GM21737 (cell line): Measurements from ENCODE around the gene MYO9B.

ENCODE experiments used
- ATAC-seq: cut with Tn5 transposase; IDR thresholded peaks from one replicate; pipeline ENCODE4 v1.9.1; 2021; ENCODE audit warnings: mild to moderate bottlenecking, moderate library complexity; ENCODE audit not compliant: unreplicated experiment

MYO9B gene

GRCh38 chr19:17236811-17237543 lies 161.4 kb downstream of the MYO9B start:
- ATAC-seq = no peak

- ATAC-seq = no peak
These were observed 162.4 kb downstream of the MYO9B start for GRCh38 chr19:17237747-17238706.

GRCh38 chr19:17240062-17240752 lies 164.6 kb downstream of the MYO9B start:
- no peak for ATAC-seq

GRCh38 chr19:17240826-17241399 lies 165.3 kb downstream of the MYO9B start:
- ATAC-seq = no peak

- ATAC-seq = no peak
These were observed 167.0 kb downstream of the MYO9B start for GRCh38 chr19:17242431-17243208.

- no peak for ATAC-seq
These were observed 167.7 kb downstream of the MYO9B start for GRCh38 chr19:17243211-17243829.

- ATAC-seq = no peak
These were observed 168.4 kb downstream of the MYO9B start for GRCh38 chr19:17243830-17244617.

GRCh38 chr19:17244618-17245534 lies 169.3 kb downstream of the MYO9B start:
- peak; percentile 17 for ATAC-seq

- peak; percentile 7 for ATAC-seq
These were observed 170.0 kb downstream of the MYO9B start, which contains the start of gene NR2F6 for GRCh38 chr19:17245535-17245984. Gene NR2F6, minus strand, starts transcription at chr19:17245919. Its CDS starts 699 bp downstream, at chr19:17245220.

GRCh38 chr19:17246681-17247425 lies 171.3 kb downstream of the MYO9B start:
- ATAC-seq = no peak

- ATAC-seq = no peak
These were observed 172.6 kb downstream of the MYO9B start for GRCh38 chr19:17248011-17248776.

- ATAC-seq = no peak
These were observed 174.4 kb downstream of the MYO9B start for GRCh38 chr19:17249887-17250548.

GRCh38 chr19:17254636-17255035 lies 179.1 kb downstream of the MYO9B start:
- no peak for ATAC-seq

- no peak for ATAC-seq
These were observed 179.6 kb downstream of the MYO9B start for GRCh38 chr19:17255150-17255621.

- no peak for ATAC-seq
These were observed 180.6 kb downstream of the MYO9B start for GRCh38 chr19:17256130-17256529.
